Measurements from ENCODE around the gene PROZ. TPM values are rescaled to one million over a fixed set of nuclear protein-coding genes. Genes with fewer than 3 reads are reported as not detected.

PROZ gene
- total RNA-seq, 6 experiments from 2014 or later = not detected

GRCh38 chr13:113207460-113207859 lies 49.0 kb downstream of the PROZ start:
- no peak for DNase-seq
- Mint-ChIP-seq H3K4me1 (ENCODE audit: low read depth) (peaks cover 70% of the 10 kb centered on the region), H3K9me3 (no peaks in the 10 kb centered on the region), H3K27me3 (ENCODE audit: insufficient read depth) (no peaks in the 10 kb centered on the region), H3K27ac (peak overlapping the region; percentile 87), H3K4me3 (peak overlapping the region; percentile 94), H3K36me3 (ENCODE audit: low read depth) (peaks cover 45% of the 10 kb centered on the region)
- TF ChIP-seq, protein P1, sequence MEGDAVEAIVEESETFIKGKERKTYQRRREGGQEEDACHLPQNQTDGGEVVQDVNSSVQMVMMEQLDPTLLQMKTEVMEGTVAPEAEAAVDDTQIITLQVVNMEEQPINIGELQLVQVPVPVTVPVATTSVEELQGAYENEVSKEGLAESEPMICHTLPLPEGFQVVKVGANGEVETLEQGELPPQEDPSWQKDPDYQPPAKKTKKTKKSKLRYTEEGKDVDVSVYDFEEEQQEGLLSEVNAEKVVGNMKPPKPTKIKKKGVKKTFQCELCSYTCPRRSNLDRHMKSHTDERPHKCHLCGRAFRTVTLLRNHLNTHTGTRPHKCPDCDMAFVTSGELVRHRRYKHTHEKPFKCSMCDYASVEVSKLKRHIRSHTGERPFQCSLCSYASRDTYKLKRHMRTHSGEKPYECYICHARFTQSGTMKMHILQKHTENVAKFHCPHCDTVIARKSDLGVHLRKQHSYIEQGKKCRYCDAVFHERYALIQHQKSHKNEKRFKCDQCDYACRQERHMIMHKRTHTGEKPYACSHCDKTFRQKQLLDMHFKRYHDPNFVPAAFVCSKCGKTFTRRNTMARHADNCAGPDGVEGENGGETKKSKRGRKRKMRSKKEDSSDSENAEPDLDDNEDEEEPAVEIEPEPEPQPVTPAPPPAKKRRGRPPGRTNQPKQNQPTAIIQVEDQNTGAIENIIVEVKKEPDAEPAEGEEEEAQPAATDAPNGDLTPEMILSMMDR (IDR thresholded peaks at IDR 0.05) = no peak

GRCh38 chr13:113207890-113208420 lies 49.5 kb downstream of the PROZ start:
- Mint-ChIP-seq H3K27me3 (ENCODE audit: insufficient read depth) (no peaks in the 10 kb centered on the region), H3K27ac (peak overlapping the region; percentile 87), H3K9me3 (no peaks in the 10 kb centered on the region), H3K36me3 (ENCODE audit: low read depth) (peaks cover 45% of the 10 kb centered on the region), H3K4me1 (ENCODE audit: low read depth) (peaks cover 65% of the 10 kb centered on the region), H3K4me3 (peak overlapping the region; percentile 94)
- TF ChIP-seq, protein P1 (IDR thresholded peaks at IDR 0.05) = no peak
- DNase-seq = peak; percentile 45

DNA sequence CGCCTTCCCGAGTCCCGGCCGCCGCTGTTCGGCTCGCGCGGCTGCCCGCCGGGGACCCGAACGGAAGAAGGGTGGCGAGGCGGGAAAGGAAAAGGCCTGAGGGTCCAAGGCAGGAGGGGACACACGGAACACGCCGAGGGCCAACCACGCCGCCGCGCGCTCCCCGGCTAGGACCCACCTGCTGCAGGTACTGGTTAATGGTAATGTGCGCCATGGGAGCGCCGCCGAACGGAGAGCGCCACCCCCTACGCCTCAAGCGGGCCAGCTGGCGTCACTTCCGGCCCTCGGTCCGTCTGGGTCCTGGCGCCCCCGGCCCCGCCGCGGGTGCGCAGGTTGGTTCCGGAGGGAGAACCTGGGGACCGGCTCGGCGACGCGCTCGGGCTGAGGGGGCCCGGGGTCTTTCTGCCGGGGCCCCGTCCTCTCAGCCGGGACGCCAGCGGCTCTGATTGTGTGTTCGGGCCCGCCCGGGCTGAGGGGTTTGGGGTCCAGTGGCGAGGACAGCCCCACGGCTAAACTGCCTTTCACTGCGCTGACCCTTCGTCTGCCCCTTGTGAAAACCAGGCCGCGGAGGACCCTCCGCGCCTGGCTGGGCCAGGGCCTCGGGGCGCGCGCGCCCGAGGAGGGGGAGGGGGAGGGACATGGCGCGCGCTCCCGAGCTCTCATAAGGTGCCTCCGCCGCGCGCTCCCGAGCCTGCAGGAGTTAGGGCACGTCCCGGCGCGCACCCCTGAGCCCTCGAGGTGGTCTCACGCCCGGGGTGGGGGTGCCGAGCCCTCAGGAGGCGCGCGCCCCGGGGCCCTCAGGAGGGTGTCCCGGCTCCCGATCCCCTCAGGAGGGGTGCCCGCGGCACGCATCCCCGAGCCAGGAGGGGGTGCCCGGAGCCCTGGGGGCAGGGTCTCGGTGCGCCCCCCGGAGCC lies 50.2 kb downstream of the PROZ start, which contains the start of gene PCID2:
Gene PCID2 (minus strand): TSS at position 249 of the 915 bp plus-strand sequence. CDS start 35 bp downstream, at position 214.
- Mint-ChIP-seq H3K4me3 (peak within 1 kb of the TSS; percentile 94), H3K27ac (peak within 1 kb of the TSS; percentile 87)

DNA sequence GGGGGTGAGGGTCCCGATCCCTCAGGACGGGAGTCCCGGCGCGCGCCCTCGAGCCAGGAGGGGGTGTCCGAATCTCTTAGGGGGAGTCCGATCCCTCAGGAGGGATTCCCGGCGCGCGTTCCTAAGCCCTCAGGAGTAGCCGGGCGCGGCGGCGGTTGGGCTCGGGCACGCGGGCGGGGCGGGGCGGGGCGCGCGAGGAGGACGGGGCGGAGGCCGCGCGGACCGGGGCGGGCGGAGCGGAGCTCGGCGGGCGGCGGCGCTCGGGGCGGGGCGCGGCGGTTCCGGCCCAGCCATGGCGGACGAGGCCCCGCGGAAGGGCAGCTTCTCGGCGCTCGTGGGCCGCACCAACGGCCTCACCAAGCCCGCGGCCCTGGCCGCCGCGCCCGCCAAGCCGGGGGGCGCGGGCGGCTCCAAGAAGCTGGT lies 50.9 kb downstream of the PROZ start, which contains the start of gene CUL4A:
Gene CUL4A (plus strand): TSS at position 278 of the 423 bp plus-strand sequence. CDS start 15 bp downstream, at position 293.
- Mint-ChIP-seq H3K4me3 (peak within 1 kb of the TSS; percentile 94), H3K27me3 (ENCODE audit: insufficient read depth) (no peaks in the 10 kb centered on the region), H3K4me1 (ENCODE audit: low read depth) (peaks cover 55% of the 10 kb centered on the region), H3K36me3 (ENCODE audit: low read depth) (peaks cover 54% of the 10 kb centered on the region), H3K27ac (peak within 1 kb of the TSS; percentile 87), H3K9me3 (no peaks in the 10 kb centered on the region)
- peak; percentile 52 for DNase-seq
- TF ChIP-seq, protein P1 (IDR thresholded peaks at IDR 0.05) = no peak

More for the DNA sequence above, 50.2 kb downstream of the PROZ start, which contains the start of gene PCID2:
- peaks cover 48% of the 10 kb centered on the region for H3K36me3 Mint-ChIP-seq (ENCODE audit: low read depth)
- TF ChIP-seq, protein P1 (IDR thresholded peaks at IDR 0.05) = no peak
- H3K27me3 Mint-ChIP-seq (ENCODE audit: insufficient read depth) = no peaks in the 10 kb centered on the region
- DNase-seq = peak; percentile 70
- peaks cover 58% of the 10 kb centered on the region for H3K4me1 Mint-ChIP-seq (ENCODE audit: low read depth)
- no peaks in the 10 kb centered on the region for H3K9me3 Mint-ChIP-seq

- peaks cover 53% of the 10 kb centered on the region for H3K36me3 Mint-ChIP-seq (ENCODE audit: low read depth)
- peak overlapping the region; percentile 81 for H3K27ac Mint-ChIP-seq
- H3K4me1 Mint-ChIP-seq (ENCODE audit: low read depth) = peaks cover 50% of the 10 kb centered on the region
Measured at GRCh38 chr13:113209759-113210421, 51.4 kb downstream of the PROZ start.

More at GRCh38 chr13:113209759-113210421, 51.4 kb downstream of the PROZ start:
- Mint-ChIP-seq H3K4me3 (peak overlapping the region; percentile 89), H3K27me3 (ENCODE audit: insufficient read depth) (no peaks in the 10 kb centered on the region), H3K9me3 (no peaks in the 10 kb centered on the region)
- TF ChIP-seq, protein P1 (IDR thresholded peaks at IDR 0.05) = peak; percentile 29; the same call in 1 of the 2 replicates
- peak; percentile 66 for DNase-seq

Measured in HFFc6 (cell line).